Activated T-cell treated with anti-CD3 and anti-CD28 coated beads, Interleukin-2, amount 50 U/mL, for 48 hours (primary cell): ENCODE results near the gene RYK.
"Not testable (repeated sequence)": the region's sequence is repeated elsewhere in the genome, so short reads cannot be mapped to it uniquely, and the experiment has no call there.

Experiments used
- DNase-seq, 2 experiments: peaks; one replicate each; pipeline ENCODE4 v3.0.0-alpha.2; 2020

The RYK gene

GRCh38 chr3:134253475-134254226, 3.0 kb upstream of the RYK start:
- peak; percentile 46 to 49 for DNase-seq

- no peak for DNase-seq
These were observed 2.1 kb upstream of the RYK start for GRCh38 chr3:134252766-134253165.

GRCh38 chr3:134251731-134252391, 1.2 kb upstream of the RYK start:
- DNase-seq, result no peak

GRCh38 chr3:134249935-134250716, 533 bp downstream of the RYK start:
- peak; percentile 63 to 73 for DNase-seq

GRCh38 chr3:134249296-134249841, 1.3 kb downstream of the RYK start:
- DNase-seq, result no peak

GRCh38 chr3:134244921-134245320, 5.7 kb downstream of the RYK start:
- DNase-seq, result no peak

- DNase-seq, result no peak
These were observed 7.7 kb downstream of the RYK start for GRCh38 chr3:134242649-134243617.

GRCh38 chr3:134239538-134239937, 11.1 kb downstream of the RYK start:
- no peak for DNase-seq

- DNase-seq, result no peak
These were observed 13.1 kb downstream of the RYK start for GRCh38 chr3:134237454-134238145.

- no peak for DNase-seq
These were observed 14.0 kb downstream of the RYK start for GRCh38 chr3:134236505-134237170.

- no peak for DNase-seq
These were observed 15.0 kb downstream of the RYK start for GRCh38 chr3:134235577-134236076.

- DNase-seq, result no peak
These were observed 17.7 kb downstream of the RYK start for GRCh38 chr3:134232951-134233350.

- no peak for DNase-seq
These were observed 18.5 kb downstream of the RYK start for GRCh38 chr3:134232151-134232550.

GRCh38 chr3:134231131-134231530, 19.5 kb downstream of the RYK start:
- no peak for DNase-seq

GRCh38 chr3:134229038-134229437, 21.6 kb downstream of the RYK start:
- DNase-seq, result no peak

- DNase-seq, result no peak
These were observed 22.2 kb downstream of the RYK start for GRCh38 chr3:134228479-134228878.

- no peak for DNase-seq
These were observed 22.6 kb downstream of the RYK start for GRCh38 chr3:134228035-134228434.

GRCh38 chr3:134224796-134225156, 25.9 kb downstream of the RYK start:
- DNase-seq, result not testable (repeated sequence)

GRCh38 chr3:134222835-134223234, 27.8 kb downstream of the RYK start:
- DNase-seq, result no peak

- DNase-seq, result no peak
These were observed 33.8 kb downstream of the RYK start for GRCh38 chr3:134216851-134217250.
